Left ventricle myocardium superior (tissue), 1 donor: ENCODE results near the gene MUC4. TPM values are rescaled to one million over a fixed set of nuclear protein-coding genes. Genes with fewer than 3 reads are reported as not detected.
"Not testable (repeated sequence)": the region's sequence is repeated elsewhere in the genome, so short reads cannot be mapped to it uniquely, and the experiment has no call there.

ENCODE experiments used
- ATAC-seq: fragments of 200-7000 bp; cut with Tn5 transposase; one replicate; pipeline ENCODE4 v1.9.1; 2020; ENCODE audit warnings: mild to moderate bottlenecking, moderate library complexity
- DNase-seq: peaks from one replicate; pipeline ENCODE4 v3.0.0-alpha.2; 2020
- intact Hi-C: fragments of 100-400 bp; cut with micrococcal nuclease; formaldehyde crosslinking; loops from one replicate; pipeline ENCODE4 v1.11.0; 2022
- total RNA-seq: library from RNA; stranded (reverse); fragmentation: NEBNext Ultra II Directional; extraction: Animal tissue kit (Norgen Biotek cat#: 25700); gene quantifications from one replicate; pipeline ENCODE4 v1.2.1, GENCODE V29; 2021
- donor health status: DM: no; HTN: yes; CAD: no; lungs with severe emphysema.

MUC4 gene
- total RNA-seq, 1 donor from 2014 or later, result not detected

- intact Hi-C loops, result no loop called here
- no peak for DNase-seq
- no peak for ATAC-seq
Observed at GRCh38 chr3:195752546-195753331, 59.0 kb downstream of the MUC4 start.

GRCh38 chr3:195752066-195752465 lies 59.7 kb downstream of the MUC4 start:
- no peak for DNase-seq
- intact Hi-C loops, result no loop called here
- no peak for ATAC-seq

DNA sequence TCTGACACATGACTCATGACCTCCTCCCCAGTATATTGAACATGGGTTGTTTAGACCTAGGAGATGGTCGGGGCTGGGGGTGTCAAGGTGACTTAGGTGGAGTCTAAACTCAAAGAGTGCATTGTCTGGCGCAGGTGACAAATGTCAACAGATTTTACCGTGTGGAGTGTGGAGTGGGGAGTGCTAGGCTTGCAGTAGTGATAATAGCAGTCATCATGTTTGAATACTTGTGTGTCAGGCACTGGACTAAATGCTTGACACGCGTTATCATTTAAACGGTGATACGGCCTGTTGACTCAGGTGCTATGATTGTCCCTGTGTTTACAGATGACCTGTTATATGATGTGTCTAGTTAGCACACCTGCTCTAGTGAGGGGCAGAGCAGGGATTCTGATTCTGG lies 60.2 kb downstream of the MUC4 start:
- intact Hi-C loops, result no loop called here
- ATAC-seq, result no peak

DNA sequence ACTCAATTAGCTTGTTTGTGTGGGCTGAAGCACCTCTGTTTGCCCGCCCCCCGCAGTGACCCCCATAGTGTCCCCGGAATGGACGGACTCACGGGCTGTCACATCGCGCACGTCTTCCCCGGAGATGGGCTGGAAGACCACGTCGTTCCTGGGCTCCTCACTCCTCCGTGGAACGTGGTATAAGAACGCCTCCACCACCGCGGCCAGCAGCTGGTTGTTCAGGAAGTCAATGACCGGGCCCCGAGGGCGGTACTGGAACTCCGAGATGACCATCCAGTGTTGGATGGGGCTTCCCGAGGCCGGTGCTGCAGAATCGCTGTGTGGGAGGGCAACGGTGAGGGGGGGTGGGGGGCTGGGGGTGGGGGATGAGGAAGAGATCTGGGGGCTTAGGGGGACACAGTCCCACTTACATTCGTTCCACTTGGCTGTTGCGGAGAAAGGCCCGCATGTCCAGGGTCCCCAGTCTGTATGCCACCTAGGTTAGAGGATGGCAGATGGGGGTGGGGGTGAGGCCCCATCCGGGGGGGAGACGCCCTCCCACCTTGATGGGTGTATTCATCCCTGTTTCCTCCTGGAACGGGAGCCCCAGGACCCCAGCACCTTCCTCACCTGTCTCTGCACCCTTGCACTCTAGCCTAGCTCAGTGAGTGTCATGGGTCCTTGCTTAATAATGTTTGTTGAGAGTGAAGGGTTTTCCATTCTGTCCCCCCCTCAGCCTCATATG lies 60.8 kb downstream of the MUC4 start:
- ATAC-seq (no peak), DNase-seq (no peak)
- intact Hi-C loops, result no loop called here

More for the DNA sequence above, 60.2 kb downstream of the MUC4 start:
- DNase-seq, result no peak

- DNase-seq, intact Hi-C loops, ATAC-seq: not testable (repeated sequence)
Observed at GRCh38 chr3:195749101-195749500, 62.6 kb downstream of the MUC4 start.

GRCh38 chr3:195748661-195749060 lies 63.1 kb downstream of the MUC4 start:
- DNase-seq, result no peak
- intact Hi-C loops, result no loop called here
- ATAC-seq, result peak; percentile 5

DNA sequence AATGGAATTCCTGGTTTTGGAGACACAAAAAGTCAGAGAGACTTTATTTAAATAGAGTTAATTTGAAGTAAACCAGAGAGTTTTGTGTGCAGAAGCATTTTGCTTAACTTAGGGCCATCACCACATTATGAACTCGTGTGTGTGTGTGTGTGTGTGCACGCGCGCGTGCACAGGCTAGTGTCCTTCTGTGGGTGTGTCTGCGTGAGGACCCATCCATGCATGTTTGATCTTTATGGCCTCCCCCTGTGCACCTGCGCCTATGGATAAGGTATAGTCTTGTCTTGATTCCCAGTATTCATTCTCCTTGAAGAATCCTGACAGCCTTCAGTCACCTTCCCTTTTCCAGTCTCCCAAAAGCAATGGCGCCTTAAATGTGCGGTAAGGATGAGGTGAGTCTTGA lies 65.0 kb downstream of the MUC4 start:
- DNase-seq (peak; percentile 19), ATAC-seq (no peak)
- intact Hi-C loops, result no loop called here

DNA sequence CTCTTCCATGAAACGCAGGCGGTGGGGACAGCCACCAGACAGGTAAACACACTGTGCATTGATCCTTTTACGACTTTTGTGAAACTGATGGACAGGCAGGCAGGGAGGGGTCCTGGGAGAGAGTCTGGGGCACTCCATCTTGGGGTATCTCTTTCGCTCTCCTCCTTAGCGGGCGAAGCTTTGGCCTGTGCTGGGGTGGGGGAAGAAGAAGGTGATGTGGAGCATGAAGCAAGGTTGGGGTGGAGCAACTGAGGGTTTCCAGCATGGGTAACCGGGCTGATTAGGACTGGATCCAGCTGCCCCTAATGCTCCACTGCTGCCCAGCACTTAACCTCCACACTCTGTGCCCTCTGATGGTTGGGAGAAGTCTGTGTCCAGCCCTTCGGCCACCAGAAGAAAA lies 65.4 kb downstream of the MUC4 start:
- no peak for ATAC-seq
- DNase-seq, result peak; percentile 11
- intact Hi-C loops, result no loop called here

DNA sequence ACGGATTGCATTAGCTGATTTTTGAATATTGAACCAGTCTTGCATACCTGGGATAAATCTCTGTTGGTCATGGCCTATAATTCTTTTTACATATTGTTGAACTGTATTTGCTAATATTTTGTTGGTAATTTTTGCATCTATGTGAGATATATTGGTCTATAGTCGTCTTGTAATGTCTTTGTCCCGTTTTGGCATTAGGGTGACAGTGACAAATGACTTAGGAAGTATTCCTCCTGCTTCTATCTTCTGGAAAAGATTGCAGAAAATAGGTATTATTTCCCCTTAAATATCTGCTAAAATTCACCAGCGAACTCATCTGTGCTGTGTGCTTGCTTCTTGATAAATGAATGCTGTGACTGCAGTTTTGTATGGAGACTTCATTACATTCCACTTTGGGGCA lies 67.3 kb downstream of the MUC4 start:
- intact Hi-C loops, result no loop called here
- no peak for ATAC-seq

DNA sequence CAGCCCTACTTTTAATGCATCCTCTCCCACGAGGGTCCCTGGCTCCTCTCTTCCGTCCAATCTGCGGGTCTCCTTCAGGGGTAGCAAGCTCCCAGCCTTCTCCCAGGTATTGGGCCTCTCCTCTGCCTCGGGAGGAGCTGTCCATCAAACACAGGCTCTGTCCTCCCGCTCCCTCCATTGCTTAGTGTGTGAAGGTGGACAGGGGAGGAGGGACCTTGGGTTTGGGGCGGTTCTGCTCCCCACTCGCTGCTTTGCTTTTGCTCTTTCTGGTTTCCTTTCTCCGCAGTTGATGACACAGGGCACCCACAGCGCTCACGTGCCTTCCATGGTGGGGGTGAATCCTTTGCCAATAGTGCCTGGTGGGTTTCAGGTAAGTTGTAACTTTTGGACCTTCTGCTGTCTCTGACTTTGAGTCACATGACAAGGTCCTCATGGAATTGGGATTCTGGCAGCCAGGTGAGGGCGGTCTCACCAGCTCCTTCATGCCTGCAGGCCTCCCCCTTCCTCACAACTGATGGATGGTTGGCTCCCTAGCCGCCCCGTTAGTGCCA lies 72.1 kb downstream of the MUC4 start:
- ATAC-seq, result no peak
- peak; percentile 22 for DNase-seq

More for the DNA sequence above, 67.3 kb downstream of the MUC4 start:
- no peak for DNase-seq

GRCh38 chr3:195738274-195739044 lies 73.3 kb downstream of the MUC4 start:
- no peak for ATAC-seq
- intact Hi-C loops, result no loop called here
- peak; percentile 11 for DNase-seq

More for the DNA sequence above, 72.1 kb downstream of the MUC4 start:
- intact Hi-C loops, result no loop called here

DNA sequence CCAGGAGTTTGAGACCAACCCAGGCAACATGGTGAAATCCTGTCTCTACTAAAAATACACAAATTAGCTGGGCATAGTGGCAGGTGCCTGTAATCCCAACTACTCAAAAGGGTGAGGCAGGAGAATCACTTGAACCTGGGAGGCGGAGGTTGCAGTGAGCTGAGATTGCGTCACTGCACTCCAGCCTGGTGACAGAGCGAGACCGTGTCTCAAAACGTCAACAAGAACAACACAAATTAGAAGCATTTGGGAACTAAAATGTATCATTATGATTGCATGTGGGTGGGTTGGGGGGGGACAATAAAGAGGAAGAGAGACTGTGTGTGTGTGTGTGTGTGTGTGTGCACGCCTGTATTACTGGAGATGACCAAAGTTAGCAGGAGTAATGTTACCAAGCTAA lies 73.9 kb downstream of the MUC4 start:
- DNase-seq, intact Hi-C loops, ATAC-seq: not testable (repeated sequence)

DNA sequence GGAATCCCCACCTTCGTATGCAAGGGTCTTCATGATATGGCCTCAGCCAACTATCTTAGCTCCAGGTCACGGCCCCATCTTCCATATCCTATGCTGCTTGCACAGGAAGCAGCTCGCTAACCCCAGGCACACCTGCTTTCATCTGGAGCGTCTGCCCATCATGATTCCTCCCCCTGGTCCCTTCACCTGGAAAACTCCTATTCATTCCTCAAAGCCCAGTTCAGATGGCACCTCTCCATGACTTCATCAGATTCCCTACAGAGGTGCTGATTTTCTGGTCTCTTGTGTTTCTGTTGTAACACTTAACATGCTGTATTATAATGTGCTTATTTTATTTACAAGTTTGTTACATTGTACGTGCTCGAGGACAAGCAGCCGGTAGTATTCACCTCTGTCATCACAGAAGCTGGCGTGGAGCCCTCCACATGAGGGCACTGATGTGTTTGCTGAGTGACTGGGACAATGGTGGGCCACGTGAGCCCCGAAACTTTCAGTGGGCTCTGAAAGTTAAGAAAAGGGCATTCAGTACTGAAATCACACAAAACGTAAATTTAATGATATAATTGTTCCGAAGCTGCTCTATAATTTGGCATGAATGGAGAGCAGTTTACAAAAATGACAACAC lies 74.8 kb downstream of the MUC4 start:
- intact Hi-C loops, result no loop called here
- ATAC-seq (no peak), DNase-seq (no peak)

DNA sequence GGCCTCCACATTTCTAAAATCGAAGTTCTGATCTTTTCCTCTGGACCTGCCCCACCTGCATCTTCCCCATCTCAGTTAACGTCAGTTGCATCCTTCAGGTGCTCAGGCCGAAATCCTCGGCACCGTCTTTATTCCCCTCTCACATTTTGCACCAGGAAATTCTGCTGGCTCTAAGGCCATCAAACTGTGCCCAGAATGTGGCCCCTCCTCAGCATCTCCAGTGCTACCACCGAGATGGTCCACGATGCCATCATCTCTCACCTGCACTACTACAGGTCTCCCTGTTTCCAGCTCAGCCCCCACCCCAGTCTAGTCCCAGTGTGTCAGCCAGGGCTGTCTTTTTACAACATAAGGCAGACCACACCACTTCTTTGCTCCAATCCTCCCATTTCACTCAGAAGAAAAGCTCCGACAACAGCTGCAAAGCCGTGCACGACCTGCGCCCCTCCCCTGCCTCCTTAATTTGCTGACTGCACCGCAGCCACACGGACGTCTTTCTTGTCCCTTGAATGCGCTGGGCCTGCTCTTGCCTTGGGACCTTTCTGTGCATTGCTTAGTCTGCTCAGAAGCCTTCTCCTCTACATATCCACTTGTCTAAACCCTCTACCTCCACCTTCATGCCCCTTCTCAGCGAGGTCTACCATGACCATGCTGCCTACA lies 76.6 kb downstream of the MUC4 start:
- no peak for ATAC-seq
- no peak for DNase-seq
- intact Hi-C loops, result no loop called here

GRCh38 chr3:195732940-195733339 lies 78.8 kb downstream of the MUC4 start:
- intact Hi-C loops, result no loop called here
- ATAC-seq, result peak; percentile 35
- DNase-seq, result no peak

DNA sequence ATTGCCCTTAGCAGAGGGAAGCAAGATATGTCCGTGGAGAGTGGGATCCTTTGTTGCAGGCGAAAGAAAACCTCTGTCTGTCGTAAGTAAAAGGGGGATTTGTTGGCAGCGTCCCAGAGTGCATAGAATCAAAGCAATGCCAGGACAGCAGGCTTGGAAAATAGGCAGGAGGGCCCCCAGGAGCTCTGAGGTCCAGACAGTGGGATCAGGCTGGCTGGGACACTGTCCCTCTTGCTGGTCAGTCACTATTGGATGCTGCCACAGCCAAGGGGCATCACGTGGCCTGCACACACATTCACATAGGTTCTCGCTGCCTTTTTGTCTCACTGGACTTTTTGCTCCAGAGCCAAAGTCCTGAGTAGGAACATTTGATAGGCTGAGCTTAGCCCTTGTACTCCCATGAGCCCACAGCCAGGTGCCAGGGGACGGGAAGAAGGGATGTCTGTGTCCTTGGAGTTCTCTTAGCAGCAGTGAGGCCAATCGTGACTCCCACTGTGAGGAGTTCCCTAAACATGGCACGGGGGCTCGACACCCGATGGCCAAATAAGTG lies 80.3 kb downstream of the MUC4 start:
- intact Hi-C loops, result no loop called here
- ATAC-seq (no peak), DNase-seq (no peak)

- DNase-seq (no peak), ATAC-seq (no peak)
- intact Hi-C loops, result no loop called here
Observed at GRCh38 chr3:195729476-195730251, 82.1 kb downstream of the MUC4 start.

DNA sequence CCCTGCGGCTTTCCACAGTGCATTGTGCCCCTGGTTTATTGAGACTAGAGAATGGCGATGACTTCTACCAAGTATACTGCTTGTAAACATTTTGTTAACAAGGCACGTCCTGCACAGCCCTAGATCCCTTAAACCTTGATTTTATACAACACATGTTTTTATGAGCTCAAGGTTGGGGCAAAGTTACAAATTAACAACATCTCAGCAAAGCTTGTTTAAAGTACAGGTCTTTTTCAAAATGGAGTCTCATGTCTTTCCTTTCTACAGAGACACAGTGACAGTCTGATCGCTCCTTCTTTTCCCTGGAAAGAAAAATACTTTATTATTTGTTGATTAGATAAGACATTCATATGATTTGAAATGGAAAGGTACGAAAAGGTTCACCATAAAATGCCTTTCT lies 82.9 kb downstream of the MUC4 start:
- intact Hi-C loops, DNase-seq, ATAC-seq: not testable (repeated sequence)
